Activated CD4-positive, alpha-beta memory T cell treated with anti-CD3 and anti-CD28 coated beads, Interleukin-2, amount 10 ng/mL, durations not matched to agents 7 days and 5 days (primary cell): ENCODE measurements around the gene TLR4. TPM values are rescaled to one million over a fixed set of nuclear protein-coding genes. Genes with fewer than 3 reads are reported as not detected.

Experiments used
- CTCF ChIA-PET: fragments of 350-600 bp; sonication (Branson Sonifier 250); formaldehyde crosslinking; loops from one replicate; lab custom pipeline; 2021; ENCODE audit warnings: antibody characterized with exemption, inconsistent platforms; lab: Charles Lee
- POLR2A ChIA-PET: fragments of 350-600 bp; sonication (Branson Sonifier 250); formaldehyde crosslinking; loops from one replicate; lab custom pipeline; 2021; ENCODE audit warnings: antibody characterized with exemption; lab: Charles Lee
- DNase-seq: peaks from one replicate; pipeline ENCODE4 v3.0.0-alpha.2; 2020
- H3K27ac Mint-ChIP-seq: one replicate; pipeline ENCODE4 v1.8.0; 2021; ENCODE audit warnings: mild to moderate bottlenecking, mixed read lengths
- H3K27me3 Mint-ChIP-seq: one replicate; pipeline ENCODE4 v1.8.0; 2021; ENCODE audit warnings: mixed read lengths
- H3K36me3 Mint-ChIP-seq: one replicate; pipeline ENCODE4 v1.8.0; 2021; ENCODE audit warnings: low read depth, mixed read lengths
- H3K4me1 Mint-ChIP-seq: one replicate; pipeline ENCODE4 v1.8.0; 2021; ENCODE audit warnings: mixed read lengths
- H3K4me3 Mint-ChIP-seq: one replicate; pipeline ENCODE4 v1.8.0; 2021; ENCODE audit warnings: mild to moderate bottlenecking, mixed read lengths
- H3K9me3 Mint-ChIP-seq: one replicate; pipeline ENCODE4 v1.8.0; 2021; ENCODE audit warnings: mixed read lengths
- total RNA-seq, 2 experiments: library from RNA; stranded (reverse); gene quantifications; one replicate each; pipeline ENCODE4 v1.2.3, GENCODE V29; 2021

Gene TLR4
- total RNA-seq, 2 experiments from 2014 or later, result 0.05 to 0.20 TPM

- DNase-seq, result no peak
- CTCF ChIA-PET, result no interaction called here
- POLR2A ChIA-PET, result no interaction called here
- Mint-ChIP-seq H3K36me3 (no peaks in the 10 kb centered on the region), H3K4me1 (no peaks in the 10 kb centered on the region), H3K27ac (no peak overlapping the region), H3K9me3 (no peaks in the 10 kb centered on the region), H3K27me3 (peaks cover 26% of the 10 kb centered on the region), H3K4me3 (no peak overlapping the region)
These were observed 66.9 kb downstream of the TLR4 start for GRCh38 chr9:117771136-117771535.

- no peak for DNase-seq
- Mint-ChIP-seq H3K9me3 (no peaks in the 10 kb centered on the region), H3K36me3 (no peaks in the 10 kb centered on the region), H3K4me1 (peaks cover 7% of the 10 kb centered on the region), H3K27me3 (peaks cover 27% of the 10 kb centered on the region), H3K27ac (no peak overlapping the region), H3K4me3 (no peak overlapping the region)
- ChIA-PET POLR2A (no interaction called here), CTCF (no interaction called here)
These were observed 68.8 kb downstream of the TLR4 start for GRCh38 chr9:117772960-117773359.
